Thymus (tissue), 11 donors: ENCODE data around the gene ZBTB6. TPM values are rescaled to one million over a fixed set of nuclear protein-coding genes. Genes with fewer than 3 reads are reported as not detected.

ENCODE experiments used
- DNase-seq, 9 donors: peaks; one replicate each; pipeline ENCODE4 v3.0.0-alpha.2; 2013; ENCODE audit warnings: low spot score in 9 of 9, low read depth in 6 of 9, missing footprints in 1 of 9
- H3K27ac ChIP-seq, 2 donors: one replicate each; pipeline ENCODE4 v1.5.1; 2013; ENCODE audit warnings: control low read depth in 1 of 2, low read depth in 1 of 2, low read length in 1 of 2, mild to moderate bottlenecking in 1 of 2, moderate library complexity in 1 of 2
- H3K27me3 ChIP-seq, 2 donors: one replicate each; pipeline ENCODE4 v1.5.1; 2013; ENCODE audit warnings: low read length in 1 of 2; ENCODE audit not compliant: control insufficient read depth in 2 of 2, insufficient read depth in 1 of 2
- H3K36me3 ChIP-seq, 2 donors: one replicate each; pipeline ENCODE4 v1.5.1; 2013; ENCODE audit warnings: low read length in 1 of 2, mild to moderate bottlenecking in 1 of 2, moderate library complexity in 1 of 2; ENCODE audit not compliant: control insufficient read depth in 2 of 2, insufficient read depth in 2 of 2
- H3K4me1 ChIP-seq, 2 donors: one replicate each; pipeline ENCODE4 v1.5.1; 2013; ENCODE audit warnings: low read length in 2 of 2; ENCODE audit not compliant: control insufficient read depth in 2 of 2, insufficient read depth in 2 of 2
- H3K4me3 ChIP-seq, 2 donors: one replicate each; pipeline ENCODE4 v1.5.1; 2013; ENCODE audit warnings: low read length in 2 of 2, control low read depth in 1 of 2, mild to moderate bottlenecking in 1 of 2
- H3K9me3 ChIP-seq, 2 donors: one replicate each; pipeline ENCODE4 v1.5.1; 2013; ENCODE audit warnings: low read length in 1 of 2, mild to moderate bottlenecking in 1 of 2; ENCODE audit not compliant: control insufficient read depth in 2 of 2, insufficient read depth in 1 of 2
- WGBS: extraction: QIAGEN DNeasy Blood & Tissue Kit; methylation state at CpG from one replicate; pipeline ENCODE4 v1.1.7; 2013; 5-methylcytosine and 5-hydroxymethylcytosine counted together
- polyA plus RNA-seq: library from polyadenylated mRNA; stranded (reverse); fragments of 200-250 nt; gene quantifications from one replicate; pipeline ENCODE4 v1.2.3, GENCODE V29; 2013
- total RNA-seq: library from RNA; stranded (reverse); fragments of 120-200 nt; gene quantifications from one replicate; pipeline ENCODE4 v1.2.4, GENCODE V29; 2013
- donor health status: healthy.

The ZBTB6 gene
- total and polyA plus RNA-seq, 2 donors: 9.1 to 10.2 TPM

GRCh38 chr9:122946461-122947005, 33.4 kb upstream of the ZBTB6 start:
- no peaks in the 10 kb centered on the region for H3K9me3 ChIP-seq
- no peak overlapping the region for H3K27ac ChIP-seq
- H3K27me3 ChIP-seq: no peaks in the 10 kb centered on the region
- 91% methylated on average over 1 of the region's 1 CpG for WGBS
- H3K4me1 ChIP-seq: peaks cover 3 to 6% of the 10 kb centered on the region in 2 donors
- no peak overlapping the region for H3K4me3 ChIP-seq
- peaks cover 0 to 3% of the 10 kb centered on the region in 2 donors for H3K36me3 ChIP-seq
- DNase-seq: no peak

DNA sequence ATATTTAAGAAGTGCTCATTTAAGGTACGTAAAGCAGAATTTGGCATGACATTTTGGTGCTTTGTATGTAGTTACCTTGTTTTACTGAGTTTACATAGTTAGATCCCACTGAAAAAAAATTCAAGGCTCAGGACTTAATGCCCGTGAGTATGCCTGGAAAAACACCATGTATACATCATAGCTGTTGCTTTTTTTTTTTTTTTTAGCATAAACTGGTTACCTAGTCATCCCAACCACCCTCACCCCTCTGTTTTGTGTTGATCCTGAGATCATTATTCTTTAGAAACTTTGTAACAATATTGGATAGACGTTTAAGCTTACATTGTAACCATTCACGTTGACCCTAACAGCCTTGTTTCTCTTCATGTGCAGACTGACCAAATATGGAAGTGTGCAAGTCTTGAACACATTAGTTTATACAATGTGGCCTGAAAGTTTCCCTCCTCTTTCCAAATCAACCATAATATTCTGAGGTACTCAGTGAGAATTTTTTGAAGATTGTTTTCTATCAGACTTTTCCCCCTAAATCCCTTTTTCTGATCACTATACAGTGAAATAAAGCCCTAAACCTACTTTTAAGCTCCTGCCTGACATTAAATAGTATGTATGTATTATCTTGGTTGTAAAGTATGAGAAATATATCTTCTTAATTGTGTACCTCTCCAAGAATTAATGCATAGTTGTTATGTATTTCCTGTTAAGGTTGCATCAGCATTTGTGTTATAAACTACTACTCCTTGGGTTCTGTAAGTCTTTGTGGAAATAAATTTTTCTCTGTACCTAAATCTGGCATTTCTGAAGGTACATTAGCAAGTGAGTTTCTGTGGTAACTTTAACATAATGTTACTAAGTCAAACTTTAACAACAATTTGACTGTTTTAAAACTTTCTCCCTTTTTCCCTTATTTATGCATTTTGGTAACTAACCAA, 32.1 kb upstream of the ZBTB6 start:
- Histone ChIP-seq H3K9me3 (peaks cover 0 to 1% of the 10 kb centered on the region in 2 donors), H3K36me3 (peaks cover 0 to 3% of the 10 kb centered on the region in 2 donors), H3K4me1 (peaks cover 8 to 12% of the 10 kb centered on the region in 2 donors), H3K4me3 (no peak overlapping the region), H3K27ac (no peak overlapping the region), H3K27me3 (no peaks in the 10 kb centered on the region)
- DNase-seq: no peak
- WGBS: 94% methylated on average over 4 of the region's 4 CpGs

- Histone ChIP-seq H3K27ac (peak overlapping the region; percentile 92 to 96), H3K9me3 (peaks cover 0 to 1% of the 10 kb centered on the region in 2 donors), H3K4me3 (peak overlapping the region; percentile 87 to 89), H3K36me3 (peaks cover 2 to 7% of the 10 kb centered on the region in 2 donors), H3K4me1 (peaks cover 9 to 14% of the 10 kb centered on the region in 2 donors), H3K27me3 (no peaks in the 10 kb centered on the region)
- DNase-seq: peak in 4 of 9 donors; percentile 13 to 47 (median 38)
- 23% methylated on average over 17 of the region's 17 CpGs for WGBS
Observed at GRCh38 chr9:122941582-122942234, 28.6 kb upstream of the ZBTB6 start.

GRCh38 chr9:122940749-122941581, 27.8 kb upstream of the ZBTB6 start, which contains the start of gene RABGAP1:
TSS of gene RABGAP1 (plus strand) at chr9:122941020. CDS start at chr9:122957060, 16,040 bp downstream.
- Histone ChIP-seq H3K4me1 (peaks cover 9 to 14% of the 10 kb centered on the region in 2 donors), H3K27ac (peak within 1 kb of the TSS; percentile 92 to 96), H3K27me3 (no peaks in the 10 kb centered on the region), H3K9me3 (peaks cover 0 to 1% of the 10 kb centered on the region in 2 donors), H3K36me3 (peaks cover 7 to 12% of the 10 kb centered on the region in 2 donors), H3K4me3 (peak within 1 kb of the TSS; percentile 87 to 89)
- DNase-seq: peak; percentile 93 to 99 (median 97)
- under 1% methylated on average over 54 of the region's 54 CpGs for WGBS

- peak overlapping the region; percentile 87 to 89 for H3K4me3 ChIP-seq
- peak overlapping the region; percentile 40 to 86 for H3K27ac ChIP-seq
- no peak for DNase-seq
- H3K4me1 ChIP-seq: peaks cover 9 to 14% of the 10 kb centered on the region in 2 donors
- no peaks in the 10 kb centered on the region for H3K27me3 ChIP-seq
- peaks cover 0 to 1% of the 10 kb centered on the region in 2 donors for H3K9me3 ChIP-seq
- peaks cover 7 to 12% of the 10 kb centered on the region in 2 donors for H3K36me3 ChIP-seq
- WGBS: 36% methylated on average over 6 of the region's 6 CpGs
Observed at GRCh38 chr9:122940454-122940748, 27.3 kb upstream of the ZBTB6 start.

DNA sequence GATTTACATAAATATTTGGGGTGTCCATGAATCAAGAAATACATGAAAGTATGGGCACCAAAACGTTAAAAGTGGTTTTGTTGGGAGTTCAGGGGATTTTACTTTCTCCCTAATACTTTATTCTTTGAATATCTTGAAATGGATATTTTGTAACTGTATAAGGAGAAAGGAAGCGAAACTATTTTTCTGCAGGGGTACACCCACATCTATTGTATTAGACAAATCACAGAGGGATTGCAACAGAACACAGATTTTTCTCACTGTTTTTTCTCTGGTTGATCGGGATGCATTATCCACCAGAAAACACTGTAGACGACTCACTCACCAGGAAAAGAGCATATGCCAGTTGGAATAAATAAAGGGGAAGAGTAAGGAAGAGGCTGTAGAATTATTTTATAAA, 26.5 kb upstream of the ZBTB6 start:
- Histone ChIP-seq H3K9me3 (peaks cover 0 to 1% of the 10 kb centered on the region in 2 donors), H3K4me1 (peaks cover 9 to 14% of the 10 kb centered on the region in 2 donors), H3K36me3 (peaks cover 7 to 12% of the 10 kb centered on the region in 2 donors), H3K27me3 (no peaks in the 10 kb centered on the region), H3K27ac (no peak overlapping the region), H3K4me3 (no peak overlapping the region)
- 96% methylated on average over 4 of the region's 4 CpGs for WGBS
- no peak for DNase-seq

- no peak for DNase-seq
- H3K27ac ChIP-seq: no peak overlapping the region
- H3K4me3 ChIP-seq: no peak overlapping the region
- 96% methylated on average over 1 of the region's 1 CpG for WGBS
- H3K9me3 ChIP-seq: peaks cover 0 to 1% of the 10 kb centered on the region in 2 donors
- no peaks in the 10 kb centered on the region for H3K27me3 ChIP-seq
- H3K36me3 ChIP-seq: peaks cover 7 to 9% of the 10 kb centered on the region in 2 donors
- H3K4me1 ChIP-seq: peaks cover 13 to 15% of the 10 kb centered on the region in 2 donors
Observed at GRCh38 chr9:122936883-122937282, 23.8 kb upstream of the ZBTB6 start.

DNA sequence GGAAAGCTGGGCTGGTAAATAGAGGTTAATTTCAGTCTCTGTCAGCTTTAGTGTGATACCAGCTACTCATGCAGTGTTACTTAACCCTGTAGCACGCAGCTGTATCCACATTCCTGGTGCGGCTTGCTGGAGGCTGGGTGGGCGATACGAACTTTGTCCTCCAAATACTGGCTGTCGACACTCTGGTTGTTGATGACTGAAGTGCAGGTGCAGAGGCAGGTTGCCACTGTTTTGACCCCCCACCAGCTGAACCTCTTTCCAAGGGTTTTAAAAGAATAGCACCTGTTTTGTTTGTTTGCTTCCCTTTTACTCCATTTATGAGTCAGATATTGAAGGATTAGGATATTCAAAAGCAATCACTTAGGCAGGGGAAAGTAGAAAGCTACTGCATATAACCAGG, 23.3 kb upstream of the ZBTB6 start:
- WGBS: 96% methylated on average over 5 of the region's 5 CpGs
- Histone ChIP-seq H3K4me1 (peaks cover 10 to 11% of the 10 kb centered on the region in 2 donors), H3K27me3 (no peaks in the 10 kb centered on the region), H3K9me3 (peaks cover 1 to 2% of the 10 kb centered on the region in 2 donors), H3K36me3 (peaks cover 7 to 9% of the 10 kb centered on the region in 2 donors), H3K27ac (no peak overlapping the region), H3K4me3 (no peak overlapping the region)
- DNase-seq: no peak
